NCI-H1694 treated with DMSO at 0.1 percent for 48 hours (cell line): ENCODE measurements around the gene CCDC17.

Experiments used
- DNase-seq: peaks from one replicate; lab custom pipeline; 2025; lab: John Stamatoyannopoulos, UW

Gene CCDC17

GRCh38 chr1:45583264-45583665, 40.6 kb downstream of the CCDC17 start:
- DNase-seq = peak; percentile 98

DNA sequence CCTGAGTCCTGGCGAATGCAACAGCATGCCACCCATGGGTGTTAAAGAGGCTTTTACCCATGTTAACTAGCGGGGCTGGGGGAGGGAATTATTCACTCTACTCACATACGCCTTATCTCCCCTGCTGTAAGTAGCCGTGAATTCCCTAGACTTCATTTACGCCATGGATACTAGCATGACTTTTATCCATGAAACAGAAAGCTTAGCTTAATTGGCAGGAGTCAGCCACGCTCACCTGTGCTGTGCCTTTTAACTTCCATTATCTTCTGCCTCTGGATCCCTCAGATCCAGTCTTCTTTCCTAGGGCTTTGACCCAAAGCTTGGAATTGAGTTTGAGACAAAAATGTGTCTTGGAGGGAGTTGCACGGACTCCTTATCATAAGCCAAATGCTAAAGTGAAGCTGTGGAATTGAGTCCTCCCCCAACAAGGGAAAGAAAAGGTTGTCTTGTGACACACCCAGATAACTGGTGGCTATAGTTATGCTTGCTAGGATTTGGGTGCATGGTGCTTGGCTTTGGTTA, 49.7 kb downstream of the CCDC17 start:
- no peak for DNase-seq

DNA sequence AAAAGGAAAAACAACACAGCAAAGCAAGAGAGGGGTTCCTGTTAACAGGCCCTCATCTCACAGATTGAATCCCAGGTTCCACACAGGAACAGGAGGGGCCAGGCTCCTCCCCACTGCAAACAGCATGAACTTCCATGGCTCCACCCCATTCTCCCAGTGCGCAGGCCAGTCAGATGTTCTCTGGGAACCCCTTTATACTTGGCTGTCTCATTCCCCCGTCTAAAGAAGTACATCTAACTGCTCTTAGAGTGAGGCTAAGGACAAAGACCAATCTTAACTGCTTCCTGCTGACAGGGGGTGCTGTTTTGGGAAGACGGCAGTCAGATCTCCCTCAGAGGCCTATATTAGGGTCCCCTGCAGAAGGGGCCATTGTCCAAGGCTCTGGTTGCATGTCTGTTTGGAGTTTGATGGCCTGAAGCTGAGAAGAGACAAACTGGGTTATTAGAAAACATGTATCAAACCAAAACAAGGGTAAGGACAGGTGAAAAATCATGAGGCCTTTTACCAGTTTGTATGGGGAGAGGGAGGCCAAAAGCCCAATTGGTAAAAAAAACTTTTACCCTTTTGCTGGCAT, 50.5 kb downstream of the CCDC17 start:
- no peak for DNase-seq

- no peak for DNase-seq
These were observed 53.2 kb downstream of the CCDC17 start for GRCh38 chr1:45570631-45571030.
